ENCODE results near the gene ALK. TPM values are rescaled to one million over a fixed set of nuclear protein-coding genes. Genes with fewer than 3 reads are reported as not detected.

ALK gene
- total RNA-seq, 4 donors from 2014 or later, result 0.85 to 2.4 (median 1.8) TPM

DNA sequence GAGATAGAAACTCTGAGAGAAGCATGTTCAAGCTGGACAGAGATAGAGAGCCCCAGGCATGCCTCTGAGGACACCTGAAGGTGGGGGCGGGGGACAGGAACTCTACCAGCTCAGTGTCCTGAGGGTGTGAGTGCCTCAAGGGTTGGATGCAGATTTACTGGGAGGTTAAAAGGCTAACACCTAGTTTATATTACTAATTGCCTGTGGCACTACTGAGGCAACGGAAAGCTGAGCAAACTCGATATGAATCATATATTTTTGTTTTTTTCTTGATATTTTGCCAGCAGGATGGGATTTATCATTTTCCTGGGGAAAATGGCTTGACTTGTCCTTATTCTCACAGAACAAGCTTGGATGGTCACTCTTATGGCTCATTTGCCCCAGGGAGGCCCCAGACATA is 319.5 kb downstream of the ALK start:
- TF ChIP-seq, protein P1, sequence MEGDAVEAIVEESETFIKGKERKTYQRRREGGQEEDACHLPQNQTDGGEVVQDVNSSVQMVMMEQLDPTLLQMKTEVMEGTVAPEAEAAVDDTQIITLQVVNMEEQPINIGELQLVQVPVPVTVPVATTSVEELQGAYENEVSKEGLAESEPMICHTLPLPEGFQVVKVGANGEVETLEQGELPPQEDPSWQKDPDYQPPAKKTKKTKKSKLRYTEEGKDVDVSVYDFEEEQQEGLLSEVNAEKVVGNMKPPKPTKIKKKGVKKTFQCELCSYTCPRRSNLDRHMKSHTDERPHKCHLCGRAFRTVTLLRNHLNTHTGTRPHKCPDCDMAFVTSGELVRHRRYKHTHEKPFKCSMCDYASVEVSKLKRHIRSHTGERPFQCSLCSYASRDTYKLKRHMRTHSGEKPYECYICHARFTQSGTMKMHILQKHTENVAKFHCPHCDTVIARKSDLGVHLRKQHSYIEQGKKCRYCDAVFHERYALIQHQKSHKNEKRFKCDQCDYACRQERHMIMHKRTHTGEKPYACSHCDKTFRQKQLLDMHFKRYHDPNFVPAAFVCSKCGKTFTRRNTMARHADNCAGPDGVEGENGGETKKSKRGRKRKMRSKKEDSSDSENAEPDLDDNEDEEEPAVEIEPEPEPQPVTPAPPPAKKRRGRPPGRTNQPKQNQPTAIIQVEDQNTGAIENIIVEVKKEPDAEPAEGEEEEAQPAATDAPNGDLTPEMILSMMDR (IDR thresholded peaks at IDR 0.05; ENCODE audit: low read depth), result no peak

DNA sequence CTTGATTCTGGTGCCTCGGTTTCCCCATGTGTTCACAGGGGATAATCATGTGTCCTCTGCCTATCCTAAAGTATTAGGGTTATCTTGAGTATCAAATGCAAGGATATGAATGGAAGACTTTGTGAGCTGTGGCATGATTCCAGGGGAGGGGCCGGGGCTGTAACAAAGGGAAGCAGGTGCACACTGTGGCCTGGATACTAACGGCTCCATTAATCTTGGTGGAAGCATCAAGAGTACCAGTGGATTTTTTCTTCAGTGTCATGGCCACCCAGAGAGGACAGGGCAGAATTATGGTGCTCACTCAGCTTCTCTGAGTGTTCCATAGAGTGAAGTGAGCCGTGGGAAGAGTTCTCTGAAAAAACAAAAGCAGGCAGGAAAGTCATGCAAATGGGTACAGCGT is 320.1 kb downstream of the ALK start:
- TF ChIP-seq, protein P1 (IDR thresholded peaks at IDR 0.05; ENCODE audit: low read depth), result no peak

DNA sequence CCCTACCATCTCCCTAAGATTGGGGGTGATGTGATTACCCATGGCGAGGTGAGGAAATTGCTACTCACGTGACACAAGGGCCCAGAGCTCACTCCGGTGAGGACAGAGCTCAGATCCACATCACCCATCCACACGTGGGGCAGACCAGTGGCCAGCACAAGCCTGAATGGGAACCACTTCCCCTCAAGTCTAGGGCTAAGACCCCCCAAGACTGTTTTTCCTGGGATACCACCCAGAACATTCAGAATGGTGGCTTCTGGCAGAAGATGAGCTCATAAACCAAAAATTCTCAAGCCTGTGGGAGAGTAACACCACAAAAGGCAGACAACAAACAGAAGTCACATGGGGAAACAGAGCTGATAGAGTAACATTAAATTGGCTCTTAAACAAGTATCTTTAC is 321.4 kb downstream of the ALK start:
- TF ChIP-seq, protein P1 (IDR thresholded peaks at IDR 0.05; ENCODE audit: low read depth), result no peak

DNA sequence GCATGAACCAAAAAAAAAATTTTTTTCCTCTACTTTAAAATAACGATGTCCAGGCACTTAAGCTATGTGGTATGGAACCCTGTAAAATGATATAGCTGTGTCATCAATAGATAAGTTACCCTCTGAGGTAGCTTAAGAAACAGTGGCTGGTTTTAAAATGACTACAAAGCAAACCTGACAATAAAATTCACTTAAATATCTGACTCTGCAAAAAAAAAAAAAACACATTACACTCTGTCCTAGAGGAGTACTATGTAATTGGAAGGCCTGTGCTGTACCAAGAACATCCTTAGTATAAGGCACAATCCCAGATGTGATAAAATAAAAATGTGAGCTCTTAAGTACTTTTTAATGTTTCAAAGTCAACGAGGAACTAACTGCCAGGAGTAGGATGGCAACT is 322.4 kb downstream of the ALK start:
- TF ChIP-seq, protein P1 (IDR thresholded peaks at IDR 0.05; ENCODE audit: low read depth), result no peak

DNA sequence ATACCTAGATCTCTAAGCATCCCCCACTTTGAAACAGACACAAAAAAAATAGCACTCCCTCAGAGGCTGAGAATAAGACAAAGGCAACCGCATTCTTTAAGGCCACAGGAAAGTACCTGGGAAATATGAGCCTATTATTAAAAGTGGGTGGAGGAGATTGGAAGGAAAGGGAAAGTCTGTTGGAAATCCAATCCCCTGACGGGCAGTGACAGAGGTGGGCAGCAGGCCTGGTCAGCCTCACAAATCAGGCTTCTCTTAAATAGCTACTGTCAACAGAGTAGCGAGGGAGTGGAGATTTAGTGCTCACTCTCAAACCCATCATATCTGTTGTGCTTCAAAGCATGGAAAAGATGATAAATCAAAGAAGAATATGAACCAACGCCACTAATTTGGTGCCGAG is 324.4 kb downstream of the ALK start:
- TF ChIP-seq, protein P1 (IDR thresholded peaks at IDR 0.05; ENCODE audit: low read depth), result no peak

DNA sequence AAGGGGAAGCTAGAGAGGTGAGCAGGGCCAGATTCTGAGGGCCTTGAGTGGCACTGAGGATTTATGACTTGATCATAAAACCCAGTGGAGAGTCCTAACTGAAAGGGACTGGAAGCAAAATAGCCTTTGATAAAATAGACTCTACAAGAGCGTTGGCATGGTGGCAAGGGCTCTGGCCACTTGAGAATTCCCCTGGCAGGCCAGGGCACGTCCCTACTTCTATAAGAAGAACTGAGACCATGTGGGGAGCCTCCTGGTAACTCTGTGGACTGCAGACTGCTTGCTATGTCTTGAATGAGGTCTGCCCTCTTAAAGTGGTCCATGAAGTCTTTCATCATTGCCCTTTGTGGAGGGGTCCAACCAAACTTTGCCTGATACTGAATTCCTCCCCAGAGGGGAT is 324.8 kb downstream of the ALK start:
- TF ChIP-seq, protein P1 (IDR thresholded peaks at IDR 0.05; ENCODE audit: low read depth), result no peak

DNA sequence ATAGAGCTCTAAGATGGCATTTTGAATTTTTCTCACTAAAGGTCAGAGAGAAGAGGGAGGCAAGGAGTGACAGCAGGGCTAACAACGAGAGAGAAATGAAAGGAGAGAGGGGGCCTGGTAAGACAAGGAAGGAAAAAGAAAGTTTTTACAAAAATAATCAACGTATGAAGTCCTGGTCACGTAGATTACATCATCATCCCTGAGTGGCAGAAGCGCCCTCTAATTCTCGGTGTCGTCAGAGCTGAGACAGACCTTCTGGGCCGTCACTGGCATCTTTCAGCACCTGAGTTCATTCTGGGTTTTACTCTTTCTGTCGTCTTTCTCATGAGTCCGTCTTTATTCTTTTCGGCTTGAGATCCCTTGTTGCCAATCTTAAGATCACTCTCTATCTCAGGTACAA is 329.8 kb downstream of the ALK start:
- TF ChIP-seq, protein P1 (IDR thresholded peaks at IDR 0.05; ENCODE audit: low read depth), result no peak
